WTC11 (cell line): ENCODE results near the gene OR10G3. TPM values are rescaled to one million over a fixed set of nuclear protein-coding genes. Genes with fewer than 3 reads are reported as not detected.
A peak's percentile ranks its signal among the peaks of the same experiment; 100 is the strongest.

Experiments
- ATF1 ChIP-seq: sonication (generic); formaldehyde crosslinking; IDR thresholded peaks from 2 replicates; pipeline ENCODE4 v1.8.1; 2023; ENCODE audit warnings: mild to moderate bottlenecking, moderate library complexity, missing genetic modification reagents
- CBFB ChIP-seq: sonication (generic); formaldehyde crosslinking; IDR thresholded peaks from 2 replicates; pipeline ENCODE4 v1.8.1; 2022; ENCODE audit warnings: mild to moderate bottlenecking, low read depth, missing genetic modification reagents
- ELF4 ChIP-seq: sonication (generic); formaldehyde crosslinking; IDR thresholded peaks from 2 replicates; pipeline ENCODE4 v1.8.1; 2022; ENCODE audit warnings: low read depth, mild to moderate bottlenecking, moderate library complexity, missing genetic modification reagents
- EMX1 ChIP-seq: fragments of 250-450 bp; sonication (Bioruptor Pico); IDR thresholded peaks from 2 replicates; pipeline ENCODE4 v1.8.0; 2021; ENCODE audit warnings: mild to moderate bottlenecking
- GABPB1 ChIP-seq: sonication (generic); formaldehyde crosslinking; IDR thresholded peaks from 2 replicates; pipeline ENCODE4 v1.8.1; 2023; ENCODE audit warnings: mild to moderate bottlenecking, missing genetic modification reagents
- KAT7 ChIP-seq: sonication (generic); formaldehyde crosslinking; IDR thresholded peaks from 2 replicates; pipeline ENCODE4 v1.8.1; 2023; ENCODE audit warnings: missing genetic modification reagents, mild to moderate bottlenecking, borderline replicate concordance
- MYBL2 ChIP-seq: sonication (generic); formaldehyde crosslinking; IDR thresholded peaks from 2 replicates; pipeline ENCODE4 v1.8.1; 2023; ENCODE audit warnings: mild to moderate bottlenecking, moderate library complexity, missing genetic modification reagents
- NFATC4 ChIP-seq: fragments of 250-450 bp; sonication (Bioruptor Pico); IDR thresholded peaks from 2 replicates; pipeline ENCODE4 v1.9.0; 2021; ENCODE audit warnings: mild to moderate bottlenecking
- NR1H2 ChIP-seq: sonication (generic); formaldehyde crosslinking; IDR thresholded peaks from 2 replicates; pipeline ENCODE4 v1.9.0; 2021; ENCODE audit warnings: mild to moderate bottlenecking, moderate library complexity, missing genetic modification reagents
- PRRX2 ChIP-seq: fragments of 250-450 bp; sonication (Bioruptor Pico); IDR thresholded peaks from 2 replicates; pipeline ENCODE4 v1.8.0; 2021; ENCODE audit warnings: mild to moderate bottlenecking
- SP1 ChIP-seq: sonication (generic); formaldehyde crosslinking; conservative IDR thresholded peaks from 2 replicates; pipeline ENCODE4 v1.8.1; 2022; ENCODE audit warnings: missing genetic modification reagents
- TEAD4 ChIP-seq: sonication (generic); formaldehyde crosslinking; IDR thresholded peaks from 2 replicates; pipeline ENCODE4 v1.8.0; 2022; ENCODE audit warnings: mild to moderate bottlenecking, missing genetic modification reagents
- ZNF121 ChIP-seq: sonication (generic); formaldehyde crosslinking; IDR thresholded peaks from 2 replicates; pipeline ENCODE4 v1.8.0; 2023; ENCODE audit warnings: missing genetic modification reagents
- ZNF138 ChIP-seq: sonication (generic); formaldehyde crosslinking; conservative IDR thresholded peaks from 2 replicates; pipeline ENCODE4 v1.8.1; 2022; ENCODE audit warnings: mild to moderate bottlenecking, moderate library complexity, missing genetic modification reagents
- ZNF219 ChIP-seq: sonication (generic); formaldehyde crosslinking; IDR thresholded peaks from 2 replicates; pipeline ENCODE4 v1.8.0; 2023; ENCODE audit warnings: missing genetic modification reagents, mild to moderate bottlenecking, borderline replicate concordance
- total RNA-seq: library from RNA; stranded (reverse); gene quantifications from 3 replicates; pipeline ENCODE4 v1.2.3, GENCODE V29; 2021
- TF ChIP-seq, protein P1 (sequence below): fragments of 250-450 bp; sonication (Bioruptor Pico); IDR thresholded peaks from 2 replicates; pipeline ENCODE4 v1.9.0; 2021; ENCODE audit warnings: mild to moderate bottlenecking, borderline replicate concordance
- TF ChIP-seq, protein P2 (sequence below): sonication (generic); formaldehyde crosslinking; IDR thresholded peaks from 2 replicates; pipeline ENCODE4 v1.8.1; 2023; ENCODE audit warnings: mild to moderate bottlenecking, missing genetic modification reagents, moderate library complexity
- TF ChIP-seq, protein P3 (sequence below): fragments of 250-450 bp; sonication (Bioruptor Pico); IDR thresholded peaks from 2 replicates; pipeline ENCODE4 v1.8.0; 2021; ENCODE audit warnings: mild to moderate bottlenecking
- TF ChIP-seq, protein P4 (sequence below): sonication (generic); formaldehyde crosslinking; conservative IDR thresholded peaks from 2 replicates; pipeline ENCODE4 v1.8.1; 2023; ENCODE audit warnings: mild to moderate bottlenecking, low read depth, missing genetic modification reagents, moderate library complexity
- TF ChIP-seq, protein P5 (sequence below): sonication (generic); formaldehyde crosslinking; IDR thresholded peaks from 2 replicates; pipeline ENCODE4 v1.8.0; 2023; ENCODE audit warnings: mild to moderate bottlenecking, missing genetic modification reagents
- TF ChIP-seq, protein P6 (sequence below): sonication (generic); formaldehyde crosslinking; IDR thresholded peaks from 2 replicates; pipeline ENCODE4 v1.8.1; 2023; ENCODE audit warnings: mild to moderate bottlenecking, moderate library complexity, missing genetic modification reagents
- TF ChIP-seq, protein P7 (sequence below): sonication (generic); formaldehyde crosslinking; IDR thresholded peaks from 2 replicates; pipeline ENCODE4 v1.8.0; 2022; ENCODE audit warnings: mild to moderate bottlenecking, missing genetic modification reagents
- TF ChIP-seq, protein P8 (sequence below): sonication (generic); formaldehyde crosslinking; IDR thresholded peaks from 2 replicates; pipeline ENCODE4 v1.8.1; 2022; ENCODE audit warnings: missing genetic modification reagents, borderline replicate concordance

Gene OR10G3
- total RNA-seq, 1 experiment from 2014 or later, result not detected

DNA sequence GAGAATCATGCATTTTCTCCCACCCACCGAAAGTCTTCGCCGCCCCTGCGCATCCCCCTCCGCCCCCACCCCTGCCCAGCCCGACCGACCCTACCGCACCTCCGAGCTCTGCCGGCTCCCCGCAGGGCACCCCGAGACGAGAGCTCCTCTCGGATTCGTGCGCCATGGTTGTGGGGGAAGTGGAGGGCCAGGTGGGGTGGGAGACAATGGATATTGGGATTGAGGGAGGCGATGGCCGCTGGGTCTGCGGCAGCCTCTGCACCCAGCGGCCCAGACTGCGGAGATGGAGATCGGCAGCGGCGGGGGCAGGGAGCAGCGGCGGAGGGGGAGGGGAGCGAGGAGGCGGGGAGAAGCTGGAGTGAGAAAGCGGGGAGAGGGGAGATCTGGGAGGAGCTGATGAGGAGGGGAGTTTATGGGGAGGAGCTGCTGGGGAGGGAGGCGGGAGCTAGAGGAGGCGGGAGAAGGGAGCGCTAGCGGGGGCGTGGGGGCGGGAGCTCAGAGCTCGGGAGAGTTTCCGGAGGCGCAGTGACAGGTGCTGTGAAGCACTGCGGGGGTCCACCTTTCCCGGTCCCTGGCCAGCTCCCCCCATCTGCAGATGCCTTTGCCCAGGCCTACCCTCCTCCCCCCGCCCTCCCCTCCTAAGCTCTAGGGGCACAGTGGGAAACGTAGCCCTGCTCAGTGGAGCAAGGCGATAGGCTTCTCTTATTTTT is 53.8 kb downstream of the OR10G3 start, which contains the start of gene SALL2 (continued):
- TF ChIP-seq, protein P1, sequence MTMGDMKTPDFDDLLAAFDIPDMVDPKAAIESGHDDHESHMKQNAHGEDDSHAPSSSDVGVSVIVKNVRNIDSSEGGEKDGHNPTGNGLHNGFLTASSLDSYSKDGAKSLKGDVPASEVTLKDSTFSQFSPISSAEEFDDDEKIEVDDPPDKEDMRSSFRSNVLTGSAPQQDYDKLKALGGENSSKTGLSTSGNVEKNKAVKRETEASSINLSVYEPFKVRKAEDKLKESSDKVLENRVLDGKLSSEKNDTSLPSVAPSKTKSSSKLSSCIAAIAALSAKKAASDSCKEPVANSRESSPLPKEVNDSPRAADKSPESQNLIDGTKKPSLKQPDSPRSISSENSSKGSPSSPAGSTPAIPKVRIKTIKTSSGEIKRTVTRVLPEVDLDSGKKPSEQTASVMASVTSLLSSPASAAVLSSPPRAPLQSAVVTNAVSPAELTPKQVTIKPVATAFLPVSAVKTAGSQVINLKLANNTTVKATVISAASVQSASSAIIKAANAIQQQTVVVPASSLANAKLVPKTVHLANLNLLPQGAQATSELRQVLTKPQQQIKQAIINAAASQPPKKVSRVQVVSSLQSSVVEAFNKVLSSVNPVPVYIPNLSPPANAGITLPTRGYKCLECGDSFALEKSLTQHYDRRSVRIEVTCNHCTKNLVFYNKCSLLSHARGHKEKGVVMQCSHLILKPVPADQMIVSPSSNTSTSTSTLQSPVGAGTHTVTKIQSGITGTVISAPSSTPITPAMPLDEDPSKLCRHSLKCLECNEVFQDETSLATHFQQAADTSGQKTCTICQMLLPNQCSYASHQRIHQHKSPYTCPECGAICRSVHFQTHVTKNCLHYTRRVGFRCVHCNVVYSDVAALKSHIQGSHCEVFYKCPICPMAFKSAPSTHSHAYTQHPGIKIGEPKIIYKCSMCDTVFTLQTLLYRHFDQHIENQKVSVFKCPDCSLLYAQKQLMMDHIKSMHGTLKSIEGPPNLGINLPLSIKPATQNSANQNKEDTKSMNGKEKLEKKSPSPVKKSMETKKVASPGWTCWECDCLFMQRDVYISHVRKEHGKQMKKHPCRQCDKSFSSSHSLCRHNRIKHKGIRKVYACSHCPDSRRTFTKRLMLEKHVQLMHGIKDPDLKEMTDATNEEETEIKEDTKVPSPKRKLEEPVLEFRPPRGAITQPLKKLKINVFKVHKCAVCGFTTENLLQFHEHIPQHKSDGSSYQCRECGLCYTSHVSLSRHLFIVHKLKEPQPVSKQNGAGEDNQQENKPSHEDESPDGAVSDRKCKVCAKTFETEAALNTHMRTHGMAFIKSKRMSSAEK (CRISPR knock-in tag), result no peak
- no peak for TF ChIP-seq PRRX2 (CRISPR knock-in tag)
- no peak for TF ChIP-seq ZNF138
- TF ChIP-seq, protein P2, sequence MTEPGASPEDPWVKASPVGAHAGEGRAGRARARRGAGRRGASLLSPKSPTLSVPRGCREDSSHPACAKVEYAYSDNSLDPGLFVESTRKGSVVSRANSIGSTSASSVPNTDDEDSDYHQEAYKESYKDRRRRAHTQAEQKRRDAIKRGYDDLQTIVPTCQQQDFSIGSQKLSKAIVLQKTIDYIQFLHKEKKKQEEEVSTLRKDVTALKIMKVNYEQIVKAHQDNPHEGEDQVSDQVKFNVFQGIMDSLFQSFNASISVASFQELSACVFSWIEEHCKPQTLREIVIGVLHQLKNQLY, result no peak
- TF ChIP-seq, protein P3, sequence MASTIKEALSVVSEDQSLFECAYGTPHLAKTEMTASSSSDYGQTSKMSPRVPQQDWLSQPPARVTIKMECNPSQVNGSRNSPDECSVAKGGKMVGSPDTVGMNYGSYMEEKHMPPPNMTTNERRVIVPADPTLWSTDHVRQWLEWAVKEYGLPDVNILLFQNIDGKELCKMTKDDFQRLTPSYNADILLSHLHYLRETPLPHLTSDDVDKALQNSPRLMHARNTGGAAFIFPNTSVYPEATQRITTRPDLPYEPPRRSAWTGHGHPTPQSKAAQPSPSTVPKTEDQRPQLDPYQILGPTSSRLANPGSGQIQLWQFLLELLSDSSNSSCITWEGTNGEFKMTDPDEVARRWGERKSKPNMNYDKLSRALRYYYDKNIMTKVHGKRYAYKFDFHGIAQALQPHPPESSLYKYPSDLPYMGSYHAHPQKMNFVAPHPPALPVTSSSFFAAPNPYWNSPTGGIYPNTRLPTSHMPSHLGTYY (CRISPR knock-in tag), result peak; percentile 42; the same call in 1 of the 2 replicates
- TF ChIP-seq, protein P4, sequence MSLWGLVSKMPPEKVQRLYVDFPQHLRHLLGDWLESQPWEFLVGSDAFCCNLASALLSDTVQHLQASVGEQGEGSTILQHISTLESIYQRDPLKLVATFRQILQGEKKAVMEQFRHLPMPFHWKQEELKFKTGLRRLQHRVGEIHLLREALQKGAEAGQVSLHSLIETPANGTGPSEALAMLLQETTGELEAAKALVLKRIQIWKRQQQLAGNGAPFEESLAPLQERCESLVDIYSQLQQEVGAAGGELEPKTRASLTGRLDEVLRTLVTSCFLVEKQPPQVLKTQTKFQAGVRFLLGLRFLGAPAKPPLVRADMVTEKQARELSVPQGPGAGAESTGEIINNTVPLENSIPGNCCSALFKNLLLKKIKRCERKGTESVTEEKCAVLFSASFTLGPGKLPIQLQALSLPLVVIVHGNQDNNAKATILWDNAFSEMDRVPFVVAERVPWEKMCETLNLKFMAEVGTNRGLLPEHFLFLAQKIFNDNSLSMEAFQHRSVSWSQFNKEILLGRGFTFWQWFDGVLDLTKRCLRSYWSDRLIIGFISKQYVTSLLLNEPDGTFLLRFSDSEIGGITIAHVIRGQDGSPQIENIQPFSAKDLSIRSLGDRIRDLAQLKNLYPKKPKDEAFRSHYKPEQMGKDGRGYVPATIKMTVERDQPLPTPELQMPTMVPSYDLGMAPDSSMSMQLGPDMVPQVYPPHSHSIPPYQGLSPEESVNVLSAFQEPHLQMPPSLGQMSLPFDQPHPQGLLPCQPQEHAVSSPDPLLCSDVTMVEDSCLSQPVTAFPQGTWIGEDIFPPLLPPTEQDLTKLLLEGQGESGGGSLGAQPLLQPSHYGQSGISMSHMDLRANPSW (CRISPR knock-in tag), result no peak
- no peak for TF ChIP-seq ZNF219 (CRISPR knock-in tag)
- TF ChIP-seq SP1 (CRISPR knock-in tag), result peak; percentile 86
- TF ChIP-seq EMX1, result 0 out of 2 replicates have a peak, but pooled peaks have one; percentile 9
- TF ChIP-seq ZNF121 (CRISPR knock-in tag), result no peak
- no peak for TF ChIP-seq NR1H2 (CRISPR knock-in tag)
- TF ChIP-seq ELF4 (CRISPR knock-in tag), result no peak
- 0 out of 2 replicates have a peak, but pooled peaks have one; percentile 56 for TF ChIP-seq MYBL2
- no peak; the same call in 1 of the 2 replicates for TF ChIP-seq KAT7 (CRISPR knock-in tag)
- TF ChIP-seq CBFB (CRISPR knock-in tag), result 0 out of 2 replicates have a peak, but pooled peaks have one; percentile 51
- TF ChIP-seq, protein P5, sequence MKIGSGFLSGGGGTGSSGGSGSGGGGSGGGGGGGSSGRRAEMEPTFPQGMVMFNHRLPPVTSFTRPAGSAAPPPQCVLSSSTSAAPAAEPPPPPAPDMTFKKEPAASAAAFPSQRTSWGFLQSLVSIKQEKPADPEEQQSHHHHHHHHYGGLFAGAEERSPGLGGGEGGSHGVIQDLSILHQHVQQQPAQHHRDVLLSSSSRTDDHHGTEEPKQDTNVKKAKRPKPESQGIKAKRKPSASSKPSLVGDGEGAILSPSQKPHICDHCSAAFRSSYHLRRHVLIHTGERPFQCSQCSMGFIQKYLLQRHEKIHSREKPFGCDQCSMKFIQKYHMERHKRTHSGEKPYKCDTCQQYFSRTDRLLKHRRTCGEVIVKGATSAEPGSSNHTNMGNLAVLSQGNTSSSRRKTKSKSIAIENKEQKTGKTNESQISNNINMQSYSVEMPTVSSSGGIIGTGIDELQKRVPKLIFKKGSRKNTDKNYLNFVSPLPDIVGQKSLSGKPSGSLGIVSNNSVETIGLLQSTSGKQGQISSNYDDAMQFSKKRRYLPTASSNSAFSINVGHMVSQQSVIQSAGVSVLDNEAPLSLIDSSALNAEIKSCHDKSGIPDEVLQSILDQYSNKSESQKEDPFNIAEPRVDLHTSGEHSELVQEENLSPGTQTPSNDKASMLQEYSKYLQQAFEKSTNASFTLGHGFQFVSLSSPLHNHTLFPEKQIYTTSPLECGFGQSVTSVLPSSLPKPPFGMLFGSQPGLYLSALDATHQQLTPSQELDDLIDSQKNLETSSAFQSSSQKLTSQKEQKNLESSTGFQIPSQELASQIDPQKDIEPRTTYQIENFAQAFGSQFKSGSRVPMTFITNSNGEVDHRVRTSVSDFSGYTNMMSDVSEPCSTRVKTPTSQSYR (CRISPR knock-in tag), result peak; percentile 28; the same call in 1 of the 2 replicates
- TF ChIP-seq, protein P6, sequence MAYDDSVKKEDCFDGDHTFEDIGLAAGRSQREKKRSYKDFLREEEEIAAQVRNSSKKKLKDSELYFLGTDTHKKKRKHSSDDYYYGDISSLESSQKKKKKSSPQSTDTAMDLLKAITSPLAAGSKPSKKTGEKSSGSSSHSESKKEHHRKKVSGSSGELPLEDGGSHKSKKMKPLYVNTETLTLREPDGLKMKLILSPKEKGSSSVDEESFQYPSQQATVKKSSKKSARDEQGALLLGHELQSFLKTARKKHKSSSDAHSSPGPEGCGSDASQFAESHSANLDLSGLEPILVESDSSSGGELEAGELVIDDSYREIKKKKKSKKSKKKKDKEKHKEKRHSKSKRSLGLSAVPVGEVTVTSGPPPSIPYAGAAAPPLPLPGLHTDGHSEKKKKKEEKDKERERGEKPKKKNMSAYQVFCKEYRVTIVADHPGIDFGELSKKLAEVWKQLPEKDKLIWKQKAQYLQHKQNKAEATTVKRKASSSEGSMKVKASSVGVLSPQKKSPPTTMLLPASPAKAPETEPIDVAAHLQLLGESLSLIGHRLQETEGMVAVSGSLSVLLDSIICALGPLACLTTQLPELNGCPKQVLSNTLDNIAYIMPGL, result no peak; the same call in 1 of the 2 replicates
- TF ChIP-seq NFATC4, result no peak
- TF ChIP-seq TEAD4 (CRISPR knock-in tag), result no peak
- TF ChIP-seq, protein P7, sequence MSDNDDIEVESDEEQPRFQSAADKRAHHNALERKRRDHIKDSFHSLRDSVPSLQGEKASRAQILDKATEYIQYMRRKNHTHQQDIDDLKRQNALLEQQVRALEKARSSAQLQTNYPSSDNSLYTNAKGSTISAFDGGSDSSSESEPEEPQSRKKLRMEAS (CRISPR knock-in tag), result no peak; the same call in 1 of the 2 replicates
- TF ChIP-seq GABPB1 (CRISPR knock-in tag), result no peak
- TF ChIP-seq ATF1 (CRISPR knock-in tag), result no peak
- TF ChIP-seq, protein P8, sequence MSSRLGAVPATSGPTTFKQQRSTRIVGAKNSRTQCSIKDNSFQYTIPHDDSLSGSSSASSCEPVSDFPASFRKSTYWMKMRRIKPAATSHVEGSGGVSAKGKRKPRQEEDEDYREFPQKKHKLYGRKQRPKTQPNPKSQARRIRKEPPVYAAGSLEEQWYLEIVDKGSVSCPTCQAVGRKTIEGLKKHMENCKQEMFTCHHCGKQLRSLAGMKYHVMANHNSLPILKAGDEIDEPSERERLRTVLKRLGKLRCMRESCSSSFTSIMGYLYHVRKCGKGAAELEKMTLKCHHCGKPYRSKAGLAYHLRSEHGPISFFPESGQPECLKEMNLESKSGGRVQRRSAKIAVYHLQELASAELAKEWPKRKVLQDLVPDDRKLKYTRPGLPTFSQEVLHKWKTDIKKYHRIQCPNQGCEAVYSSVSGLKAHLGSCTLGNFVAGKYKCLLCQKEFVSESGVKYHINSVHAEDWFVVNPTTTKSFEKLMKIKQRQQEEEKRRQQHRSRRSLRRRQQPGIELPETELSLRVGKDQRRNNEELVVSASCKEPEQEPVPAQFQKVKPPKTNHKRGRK, result no peak
